ENCODE results near the gene SHC2. TPM values are rescaled to one million over a fixed set of nuclear protein-coding genes. Genes with fewer than 3 reads are reported as not detected.

SHC2 gene
- total RNA-seq, 1 donor from 2014 or later: 57.8 TPM

- ATAC-seq (peak; percentile 20), DNase-seq (ENCODE audit: low spot score) (peak; percentile 43)
Measured at GRCh38 chr19:409516-410242, 51.2 kb downstream of the SHC2 start.

- DNase-seq (ENCODE audit: low spot score): peak; percentile 43
- peak; percentile 55 for ATAC-seq
Measured at GRCh38 chr19:408902-409515, 51.8 kb downstream of the SHC2 start, which contains the start of gene C2CD4C. TSS of gene C2CD4C (minus strand) at chr19:409147. CDS start at chr19:408361, 786 bp downstream.

- ATAC-seq (no peak), DNase-seq (ENCODE audit: low spot score) (no peak)
Measured at GRCh38 chr19:408441-408901, 52.4 kb downstream of the SHC2 start.

- DNase-seq (ENCODE audit: low spot score) (peak; percentile 45), ATAC-seq (no peak)
Measured at GRCh38 chr19:407511-408440, 53.1 kb downstream of the SHC2 start.

GRCh38 chr19:406971-407510 lies 53.8 kb downstream of the SHC2 start:
- DNase-seq (ENCODE audit: low spot score) (peak; percentile 35), ATAC-seq (no peak)

GRCh38 chr19:406135-406781 lies 54.6 kb downstream of the SHC2 start:
- DNase-seq (ENCODE audit: low spot score): peak; percentile 41
- ATAC-seq: no peak

GRCh38 chr19:405121-405965 lies 55.5 kb downstream of the SHC2 start:
- ATAC-seq (no peak), DNase-seq (ENCODE audit: low spot score) (peak; percentile 32)

GRCh38 chr19:403221-404027 lies 57.4 kb downstream of the SHC2 start:
- DNase-seq (ENCODE audit: low spot score) (peak; percentile 41), ATAC-seq (no peak)

GRCh38 chr19:402786-403185 lies 58.0 kb downstream of the SHC2 start:
- no peak for DNase-seq (ENCODE audit: low spot score)
- no peak for ATAC-seq

- no peak for ATAC-seq
- DNase-seq (ENCODE audit: low spot score): no peak
Measured at GRCh38 chr19:401866-402511, 58.8 kb downstream of the SHC2 start.

GRCh38 chr19:400976-401865 lies 59.6 kb downstream of the SHC2 start:
- DNase-seq (ENCODE audit: low spot score) (peak; percentile 40), ATAC-seq (no peak)

GRCh38 chr19:399370-399769 lies 61.5 kb downstream of the SHC2 start:
- DNase-seq (ENCODE audit: low spot score) (peak; percentile 35), ATAC-seq (no peak)

- DNase-seq (ENCODE audit: low spot score) (peak; percentile 22), ATAC-seq (no peak)
Measured at GRCh38 chr19:398719-399118, 62.1 kb downstream of the SHC2 start.

GRCh38 chr19:397941-398706 lies 62.7 kb downstream of the SHC2 start:
- ATAC-seq: no peak

GRCh38 chr19:397321-397720 lies 63.5 kb downstream of the SHC2 start:
- no peak for ATAC-seq
- DNase-seq (ENCODE audit: low spot score): no peak

More at GRCh38 chr19:397941-398706, 62.7 kb downstream of the SHC2 start:
- DNase-seq (ENCODE audit: low spot score): peak; percentile 35

- no peak for DNase-seq (ENCODE audit: low spot score)
- ATAC-seq: no peak
Measured at GRCh38 chr19:395467-395866, 65.4 kb downstream of the SHC2 start.
